Measurements from ENCODE around the gene CCDC91.
"Not testable (repeated sequence)": the region's sequence is repeated elsewhere in the genome, so short reads cannot be mapped to it uniquely, and the experiment has no call there.

The CCDC91 gene

DNA sequence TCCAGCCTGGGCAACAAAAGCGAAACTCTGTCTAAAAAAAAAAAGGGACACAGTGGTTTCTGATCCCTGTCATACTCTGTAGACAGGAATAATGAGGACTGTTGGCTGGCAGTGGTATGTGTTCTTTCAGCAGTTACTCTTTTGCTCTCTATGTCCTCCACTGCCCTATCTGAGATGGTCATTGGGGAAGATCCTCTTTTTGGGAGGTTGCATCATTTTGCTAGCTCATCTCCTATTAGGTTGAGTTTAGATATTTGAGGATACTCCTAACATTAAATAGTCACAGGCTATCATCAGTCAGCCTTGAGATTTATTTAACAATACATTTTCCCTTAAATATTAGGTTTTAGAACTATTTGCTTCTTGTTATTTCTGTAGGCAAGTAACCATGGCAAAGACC lies 5.9 kb upstream of the CCDC91 start:
- no peak for DNase-seq (ENCODE audit: low spot score)

DNA sequence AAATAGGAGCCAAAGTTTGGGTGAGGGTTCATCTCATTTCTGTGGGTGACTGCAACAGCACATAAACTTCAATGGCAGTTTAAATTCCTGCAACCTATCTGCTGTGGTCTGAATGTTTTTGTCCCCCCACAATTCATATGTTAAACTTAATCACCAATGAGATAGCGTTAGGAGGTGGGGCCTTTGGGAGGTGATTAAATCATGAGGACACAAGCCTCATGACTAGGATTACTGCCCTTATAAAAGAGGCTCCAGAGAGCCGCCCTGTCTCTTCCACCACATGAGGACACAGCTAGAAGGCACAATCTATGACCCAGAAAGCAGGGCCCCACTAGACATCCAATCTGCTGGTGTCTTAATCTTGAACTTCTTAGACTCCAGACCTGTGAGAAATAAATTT lies 3.8 kb upstream of the CCDC91 start:
- DNase-seq (ENCODE audit: low spot score): no peak

DNA sequence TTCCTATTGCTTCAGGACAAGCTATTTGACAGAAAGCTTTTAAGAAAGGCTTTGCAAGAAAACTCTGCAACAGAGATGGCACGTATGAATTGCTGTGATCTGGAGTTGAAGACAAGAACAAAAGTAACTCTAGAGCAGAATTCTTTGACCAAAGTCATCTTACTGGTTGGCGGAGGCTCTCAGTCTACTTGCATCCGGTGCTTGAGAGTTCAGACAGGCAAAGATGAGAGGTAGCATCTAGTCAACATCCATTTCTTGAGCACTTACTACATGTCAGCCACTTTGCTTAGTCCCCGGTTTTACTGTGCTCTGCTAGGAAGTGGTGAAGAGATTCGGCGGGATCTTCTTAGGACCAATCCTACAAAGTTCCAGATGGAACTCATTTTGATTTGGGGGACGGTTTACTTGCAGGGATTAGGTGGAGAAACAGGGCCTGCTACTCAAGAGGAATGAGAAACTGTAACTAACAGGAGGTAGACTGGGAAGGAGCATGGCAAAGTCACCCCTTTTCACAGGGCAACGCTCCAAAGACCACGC lies 404 bp upstream of the CCDC91 start:
- DNase-seq (ENCODE audit: low spot score): peak; percentile 9

DNA sequence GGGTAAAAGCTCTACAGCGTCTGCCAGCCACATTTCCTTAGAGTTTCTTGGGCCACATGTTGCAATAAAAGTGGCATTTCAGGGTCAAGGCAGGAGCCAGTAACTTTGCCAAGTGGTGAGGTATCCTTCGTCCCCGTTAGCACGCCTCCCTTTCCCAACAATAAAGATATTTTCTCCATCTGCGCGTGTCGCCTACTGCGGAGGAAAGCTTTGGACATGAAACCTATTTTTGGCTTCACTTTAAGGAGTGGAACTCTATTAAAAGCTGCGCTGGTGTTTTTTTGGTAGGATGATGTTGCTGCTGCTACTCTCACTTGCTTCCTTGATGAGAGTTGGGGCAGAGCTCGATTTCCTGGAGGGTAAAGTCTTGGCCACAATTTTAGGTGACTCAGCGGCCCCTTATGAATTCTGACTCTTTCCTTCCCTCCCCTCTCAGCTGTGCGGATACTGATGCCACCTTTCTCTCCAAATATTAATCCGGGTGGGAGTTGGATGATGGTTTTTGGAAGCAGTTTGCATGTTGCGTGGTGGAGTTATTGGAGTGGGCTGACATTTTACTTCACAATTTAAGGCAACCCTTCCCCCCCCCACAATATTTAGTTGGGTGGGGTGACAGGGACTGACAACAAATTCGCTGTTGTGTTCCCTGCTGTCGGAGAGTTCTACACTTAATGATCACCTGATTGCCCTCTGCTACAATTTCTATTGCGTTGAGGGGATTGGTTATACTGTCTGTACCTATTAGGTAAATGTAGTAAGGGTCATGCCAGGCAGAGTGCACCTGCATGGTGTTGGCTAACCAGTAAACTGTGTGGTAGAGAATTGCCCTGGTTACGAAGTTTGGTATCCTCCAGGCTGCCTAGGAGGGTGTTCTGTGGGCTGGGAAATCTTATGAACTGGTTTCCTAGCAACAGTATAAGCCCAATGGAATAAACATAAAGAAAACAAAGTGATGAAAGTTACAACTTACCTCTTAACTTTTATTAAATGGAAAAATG lies 1.1 kb downstream of the CCDC91 start:
- DNase-seq (ENCODE audit: low spot score): peak; percentile 28

DNA sequence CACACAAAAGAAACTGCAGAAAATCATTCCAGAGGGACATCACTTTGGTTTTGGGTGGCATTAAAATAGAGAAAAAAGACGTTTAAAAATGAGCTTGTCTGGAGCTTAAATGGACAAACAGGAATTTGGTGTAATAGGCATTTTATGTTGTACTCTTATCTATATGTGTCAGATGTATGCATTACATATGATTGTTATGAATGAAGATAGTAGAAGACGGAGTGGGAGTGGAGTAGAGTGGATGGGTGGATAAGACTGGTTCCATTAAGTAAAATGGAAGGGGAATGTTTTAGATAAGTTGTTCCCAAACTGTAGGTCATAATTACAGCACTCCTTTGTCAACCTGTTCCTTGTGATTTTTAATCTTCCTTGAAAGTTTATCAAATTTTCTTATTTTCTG lies 1.9 kb downstream of the CCDC91 start:
- DNase-seq (ENCODE audit: low spot score): no peak

DNA sequence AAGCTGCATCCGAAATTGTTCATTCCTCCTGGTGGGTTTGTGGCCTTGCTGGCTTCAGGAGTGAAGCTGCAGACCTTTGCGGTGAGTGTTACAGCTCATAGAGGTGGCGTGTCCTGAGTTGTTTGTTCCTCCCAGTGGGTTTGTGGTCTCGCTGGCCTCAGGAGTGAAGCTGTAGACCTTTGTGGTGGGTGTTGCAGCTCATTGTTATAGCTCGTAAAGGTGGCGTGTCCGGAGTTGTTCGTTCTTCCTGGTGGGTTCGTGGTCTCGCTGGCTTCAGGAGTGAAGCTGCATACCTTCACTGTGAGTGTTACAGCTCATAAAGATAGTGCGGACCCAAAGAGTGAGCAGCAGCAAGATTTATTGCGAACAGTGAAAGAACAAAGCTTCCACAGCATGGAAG lies 4.4 kb downstream of the CCDC91 start:
- DNase-seq (ENCODE audit: low spot score): not testable (repeated sequence)

DNA sequence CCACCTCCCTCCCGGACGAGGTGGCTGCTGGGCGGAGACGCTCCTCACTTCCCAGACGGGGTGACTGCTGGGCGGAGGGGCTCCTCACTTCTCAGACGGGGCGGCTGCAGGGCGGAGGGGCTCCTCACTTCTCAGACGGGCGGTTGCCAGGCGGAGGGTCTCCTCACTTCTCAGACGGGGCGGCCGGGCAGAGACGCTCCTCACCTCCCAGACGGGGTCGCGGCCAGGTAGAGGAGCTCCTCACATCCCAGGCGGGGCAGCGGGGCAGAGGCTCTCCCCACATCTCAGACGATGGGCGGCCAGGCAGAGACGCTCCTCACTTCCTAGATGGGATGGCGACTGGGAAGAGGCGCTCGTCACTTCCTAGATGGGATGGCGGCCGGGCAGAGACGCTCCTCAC lies 10.9 kb downstream of the CCDC91 start:
- DNase-seq (ENCODE audit: low spot score): not testable (repeated sequence)

DNA sequence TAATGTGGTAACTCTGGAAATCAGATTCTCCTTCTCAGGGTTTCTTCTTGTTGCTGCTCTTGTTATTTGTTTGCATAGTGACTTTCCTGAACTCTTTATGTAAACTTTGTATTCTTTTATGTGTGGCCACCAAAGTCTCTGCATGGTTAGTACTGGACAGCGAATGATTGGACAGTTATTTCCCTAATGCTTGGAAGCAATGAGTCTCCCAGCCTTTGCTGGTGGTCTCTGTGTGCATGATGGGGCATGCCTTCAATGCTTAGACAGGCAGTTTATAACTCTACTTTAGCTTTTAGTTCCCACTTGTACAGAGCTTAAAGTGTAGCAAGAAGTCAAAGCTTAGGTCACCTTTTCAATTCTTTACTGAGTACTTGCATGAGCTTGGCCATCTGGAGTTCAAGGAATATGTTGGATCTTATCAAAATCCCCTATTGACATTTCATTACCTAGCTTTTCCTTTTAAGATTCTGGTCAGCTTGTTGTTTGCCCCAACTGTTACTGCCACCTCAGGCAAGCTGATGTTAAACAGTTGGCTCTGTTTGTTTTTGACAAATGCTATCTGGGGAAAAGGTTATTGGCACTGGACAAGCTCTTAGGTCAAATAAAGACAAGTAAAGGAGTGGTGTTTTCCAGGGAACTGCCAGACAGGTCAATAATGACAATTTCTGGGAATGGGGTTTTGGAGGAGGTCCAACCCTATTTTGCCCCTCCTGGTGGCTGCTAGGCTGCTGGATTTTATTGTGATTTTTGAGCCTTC lies 12.3 kb downstream of the CCDC91 start:
- no peak for DNase-seq (ENCODE audit: low spot score)

DNA sequence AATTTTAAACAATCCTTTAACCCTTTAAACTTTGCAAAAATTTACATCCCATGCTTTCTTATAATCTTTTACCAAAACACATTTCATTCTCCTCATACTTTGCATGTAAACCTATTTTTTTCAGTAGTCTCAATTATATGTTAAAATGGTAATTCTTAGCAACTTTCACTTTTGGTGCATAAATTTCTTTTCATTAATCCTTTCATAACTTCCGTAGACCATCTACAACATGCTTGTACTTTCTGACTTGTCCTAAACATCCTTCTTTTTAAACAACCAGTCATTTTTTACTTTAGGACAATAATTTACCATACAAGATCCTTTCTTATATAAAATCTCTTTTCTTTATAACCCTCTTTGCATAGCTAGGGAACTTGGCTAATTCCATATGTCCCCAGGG lies 19.5 kb downstream of the CCDC91 start:
- DNase-seq (ENCODE audit: low spot score): no peak

DNA sequence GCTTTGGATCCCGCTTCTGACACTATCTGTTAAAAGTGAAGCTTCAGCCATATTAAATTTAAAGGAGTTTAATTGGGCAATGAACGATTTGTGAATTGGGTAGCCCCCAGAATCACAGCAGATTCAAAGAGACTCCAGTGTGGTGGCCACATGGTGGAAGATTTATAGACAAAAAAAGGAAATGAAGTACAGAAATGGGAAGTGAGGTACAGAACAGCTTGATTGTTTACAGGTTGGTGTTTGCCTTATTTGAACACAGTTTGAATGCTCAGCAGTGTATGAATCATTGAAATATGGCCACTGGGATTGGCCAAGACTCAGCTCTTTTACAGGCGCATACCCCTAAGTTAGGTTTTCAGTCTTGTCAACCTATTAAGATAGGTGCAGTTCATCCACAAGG lies 21.9 kb downstream of the CCDC91 start:
- DNase-seq (ENCODE audit: low spot score): no peak

DNA sequence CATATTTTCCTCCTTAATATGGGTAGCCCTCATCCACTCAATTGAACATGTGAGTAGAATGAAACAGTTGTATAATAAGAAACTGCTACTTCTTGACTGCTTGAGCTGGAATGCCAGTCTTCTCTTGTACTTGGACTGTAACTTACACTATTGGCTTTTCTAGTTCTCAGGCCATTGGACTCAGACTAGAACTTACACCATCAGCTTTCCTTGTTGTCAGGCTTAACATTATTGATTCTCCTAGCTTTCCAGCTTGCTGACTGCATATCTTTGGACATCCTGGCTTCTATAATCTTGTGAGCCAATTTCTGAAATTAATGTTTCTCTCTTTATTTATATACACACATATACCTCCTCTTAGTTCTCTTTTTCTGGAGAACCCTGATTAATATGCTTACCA lies 24.8 kb downstream of the CCDC91 start:
- no peak for DNase-seq (ENCODE audit: low spot score)

DNA sequence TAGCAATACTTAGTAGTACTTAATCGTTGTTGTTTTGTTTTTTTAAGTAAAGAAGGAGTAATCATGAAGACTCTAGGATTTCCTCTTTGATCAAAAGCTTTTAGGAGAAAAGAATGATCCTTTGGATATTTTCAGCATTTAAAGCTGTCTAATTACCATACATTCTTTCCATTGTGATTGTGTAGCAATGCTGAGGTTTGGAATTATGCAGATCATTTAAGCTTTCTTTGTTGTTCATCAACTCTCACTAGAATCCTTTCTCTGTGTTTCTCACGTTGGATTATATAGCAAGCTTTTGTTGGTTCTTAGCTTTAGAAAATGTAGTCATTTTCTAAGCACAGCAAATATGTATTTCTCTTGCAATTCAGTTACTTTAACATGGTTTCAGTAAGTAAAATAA lies 25.8 kb downstream of the CCDC91 start:
- DNase-seq (ENCODE audit: low spot score): no peak

DNA sequence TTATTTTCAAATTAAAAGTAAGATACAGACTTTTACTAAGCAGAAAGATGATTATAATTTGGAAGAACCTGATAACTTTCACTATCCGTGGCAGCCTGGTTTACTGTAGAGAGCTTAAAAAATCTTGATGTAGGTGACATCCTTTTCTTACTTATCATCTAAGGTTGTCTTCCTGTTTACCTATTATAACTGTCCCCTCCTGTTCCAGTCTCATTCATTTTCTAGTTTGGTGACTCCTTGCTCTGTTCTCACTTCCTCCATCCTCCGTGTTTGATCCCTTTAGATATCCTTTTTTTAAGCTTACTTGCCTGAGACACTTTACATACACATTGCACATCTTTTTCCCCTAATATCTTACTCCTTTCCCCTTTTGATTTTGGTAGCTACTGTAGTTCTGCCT lies 27.5 kb downstream of the CCDC91 start:
- no peak for DNase-seq (ENCODE audit: low spot score)

DNA sequence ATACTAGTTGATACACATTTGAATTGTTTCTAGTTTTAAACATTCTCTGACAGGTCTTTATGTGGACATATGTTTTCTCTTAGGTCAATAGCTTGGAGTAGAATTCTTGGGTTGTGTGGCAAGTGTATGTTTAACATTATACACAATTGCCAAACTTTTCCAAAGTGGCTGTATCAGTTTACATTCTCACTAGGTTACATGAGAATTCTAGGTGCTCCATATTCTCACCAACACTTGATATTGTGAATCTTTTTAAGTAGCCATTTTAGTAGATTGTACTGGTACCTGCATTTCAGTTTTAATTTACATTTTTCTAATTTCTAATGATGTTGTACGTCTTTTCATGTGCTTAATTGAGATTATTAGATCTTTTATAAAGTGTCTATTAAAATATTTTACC lies 28.6 kb downstream of the CCDC91 start:
- DNase-seq (ENCODE audit: low spot score): no peak

DNA sequence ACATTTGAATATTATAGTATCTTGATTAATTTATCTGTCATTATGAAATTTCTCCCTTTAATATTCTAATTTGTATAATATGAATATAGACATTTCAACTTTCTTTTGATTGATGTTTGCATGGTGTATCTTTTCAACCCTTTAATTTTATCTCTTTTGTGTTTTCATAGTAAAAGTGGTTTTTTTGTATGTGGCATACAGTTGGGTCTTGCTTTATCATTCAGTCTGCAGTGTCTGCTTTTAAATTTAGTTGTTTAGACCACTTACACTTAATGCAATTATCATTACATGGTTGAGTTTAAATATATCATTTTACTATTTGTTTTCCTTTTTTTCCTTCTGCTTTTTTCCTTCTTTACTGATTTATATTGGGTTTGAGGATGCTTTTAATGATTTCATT lies 29.6 kb downstream of the CCDC91 start:
- DNase-seq (ENCODE audit: low spot score): no peak

DNA sequence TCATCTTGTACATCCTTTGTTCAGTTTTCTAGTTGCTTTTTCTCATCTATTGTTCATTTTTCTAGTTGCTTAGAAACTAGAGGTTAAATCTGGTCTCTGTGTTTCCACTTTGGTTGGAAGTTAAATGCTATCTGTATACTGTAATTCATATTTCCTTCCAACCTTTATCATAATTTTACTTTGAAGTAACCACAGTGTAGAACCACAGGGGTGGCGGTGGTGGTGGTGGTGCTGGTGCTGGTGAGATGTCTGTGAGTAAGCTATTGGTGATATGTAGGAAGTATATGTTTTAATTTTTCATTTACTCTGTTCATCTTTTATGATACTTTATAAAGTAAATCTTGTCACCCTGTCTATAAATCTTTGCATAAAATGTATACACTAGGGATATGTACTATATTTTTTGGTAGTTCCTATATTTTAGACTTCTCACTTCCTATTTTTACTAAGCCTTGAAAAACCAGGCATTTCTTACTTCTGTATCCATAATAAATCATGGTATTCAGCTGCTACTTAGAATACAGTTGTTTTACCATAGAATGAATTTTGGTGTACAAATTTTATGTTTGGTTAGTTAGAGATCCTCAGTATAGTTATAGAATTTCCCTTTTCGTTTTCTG lies 31.9 kb downstream of the CCDC91 start:
- DNase-seq (ENCODE audit: low spot score): no peak

DNA sequence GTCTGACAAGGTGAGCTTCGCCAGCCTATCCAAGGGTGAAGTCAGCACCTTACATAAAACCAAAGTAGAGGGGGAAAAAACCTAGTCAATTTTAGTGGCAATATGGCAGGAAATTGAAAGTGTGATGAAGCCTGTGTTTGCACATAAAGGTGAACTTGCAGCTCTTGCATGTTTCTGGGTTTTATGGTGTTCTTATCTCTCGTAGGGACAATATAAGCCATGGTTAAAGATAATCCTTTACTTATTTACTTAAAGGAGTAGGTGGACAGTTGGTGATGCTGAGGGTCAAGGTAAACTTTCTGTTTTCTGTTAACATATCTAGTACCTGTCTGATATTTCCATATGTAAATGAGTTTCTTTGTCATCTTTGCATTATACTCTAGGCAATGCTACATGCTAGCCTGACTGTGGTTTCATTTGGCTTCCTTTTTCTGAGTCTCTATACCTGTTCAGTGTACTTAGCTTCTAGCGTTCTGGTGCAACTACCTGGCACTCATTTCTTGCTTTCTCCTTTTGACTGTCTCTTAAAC lies 32.8 kb downstream of the CCDC91 start:
- DNase-seq (ENCODE audit: low spot score): no peak

DNA sequence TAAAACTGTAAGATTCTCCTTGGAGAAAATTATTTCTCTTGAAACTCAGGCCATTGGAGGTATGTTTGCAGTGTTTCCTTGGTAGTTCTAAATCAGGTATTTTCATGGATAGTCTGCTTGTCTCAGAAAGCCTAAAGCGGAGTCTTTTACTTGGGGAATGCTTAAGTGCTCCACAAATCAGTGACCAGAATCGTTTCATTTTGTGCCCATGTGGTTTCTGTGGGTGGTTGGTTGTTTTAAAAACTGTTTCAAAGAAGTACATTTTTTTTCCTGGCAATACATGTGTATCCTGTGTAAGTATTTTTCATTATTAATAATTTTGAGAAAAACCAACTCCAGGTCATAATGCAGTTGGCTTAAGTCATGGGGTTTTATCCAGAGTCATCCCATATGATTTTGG lies 33.6 kb downstream of the CCDC91 start:
- no peak for DNase-seq (ENCODE audit: low spot score)

DNA sequence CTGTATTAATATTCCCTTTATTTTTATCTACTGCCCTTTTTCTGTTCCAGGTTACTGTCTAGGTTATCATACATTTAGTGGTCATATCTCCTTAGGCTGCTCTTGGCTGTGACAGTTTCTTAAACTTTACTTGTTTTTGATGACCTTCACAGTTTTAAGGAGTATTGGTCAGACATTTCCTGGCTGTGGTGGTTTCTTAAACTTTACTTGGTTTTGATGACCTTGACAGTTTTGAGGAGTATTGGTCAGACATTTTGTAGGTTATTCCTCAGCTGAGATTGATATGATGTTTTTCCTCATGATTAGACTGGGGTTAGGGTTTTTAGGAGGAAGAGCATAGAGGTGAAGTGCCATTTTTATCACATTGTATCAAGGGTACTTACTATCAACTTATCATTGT lies 36.4 kb downstream of the CCDC91 start:
- no peak for DNase-seq (ENCODE audit: low spot score)

DNA sequence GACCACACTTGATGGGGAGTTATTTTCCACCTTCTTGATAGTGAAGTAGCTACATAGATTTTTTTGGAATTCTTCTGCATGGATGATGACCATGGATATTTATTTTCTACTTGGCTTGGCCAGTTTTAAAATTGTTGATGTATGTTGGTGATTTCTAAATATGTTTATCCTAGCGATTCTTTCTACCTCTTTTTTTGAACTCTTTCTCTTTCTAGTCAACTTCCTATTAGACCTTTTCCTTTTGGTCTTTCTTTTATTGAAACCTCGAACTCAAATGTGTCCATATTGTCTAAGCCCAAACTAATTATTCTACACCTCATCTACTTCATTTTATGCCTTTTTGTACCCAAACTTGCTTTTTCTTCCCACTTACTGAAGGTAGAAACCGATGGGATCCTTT lies 37.0 kb downstream of the CCDC91 start:
- DNase-seq (ENCODE audit: low spot score): no peak

DNA sequence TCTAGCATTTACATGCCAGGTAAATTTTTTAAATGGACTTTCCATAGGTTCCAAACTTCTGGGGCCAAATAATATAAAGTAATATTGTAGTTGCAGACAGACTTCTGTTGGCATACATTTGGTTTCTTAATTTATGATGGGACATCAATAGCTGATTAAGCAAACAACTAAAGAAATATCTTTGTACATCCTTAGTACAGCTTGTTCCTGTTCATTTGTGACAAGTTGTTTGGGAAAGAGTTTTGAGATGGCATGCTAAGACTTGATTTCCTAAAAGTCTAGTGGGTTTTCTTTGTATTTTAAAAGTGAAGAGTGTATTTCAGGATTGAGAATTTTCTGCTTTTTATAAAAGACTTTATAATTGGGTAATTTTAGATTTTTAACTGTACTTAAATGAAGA lies 41.0 kb downstream of the CCDC91 start:
- DNase-seq (ENCODE audit: low spot score): no peak

DNA sequence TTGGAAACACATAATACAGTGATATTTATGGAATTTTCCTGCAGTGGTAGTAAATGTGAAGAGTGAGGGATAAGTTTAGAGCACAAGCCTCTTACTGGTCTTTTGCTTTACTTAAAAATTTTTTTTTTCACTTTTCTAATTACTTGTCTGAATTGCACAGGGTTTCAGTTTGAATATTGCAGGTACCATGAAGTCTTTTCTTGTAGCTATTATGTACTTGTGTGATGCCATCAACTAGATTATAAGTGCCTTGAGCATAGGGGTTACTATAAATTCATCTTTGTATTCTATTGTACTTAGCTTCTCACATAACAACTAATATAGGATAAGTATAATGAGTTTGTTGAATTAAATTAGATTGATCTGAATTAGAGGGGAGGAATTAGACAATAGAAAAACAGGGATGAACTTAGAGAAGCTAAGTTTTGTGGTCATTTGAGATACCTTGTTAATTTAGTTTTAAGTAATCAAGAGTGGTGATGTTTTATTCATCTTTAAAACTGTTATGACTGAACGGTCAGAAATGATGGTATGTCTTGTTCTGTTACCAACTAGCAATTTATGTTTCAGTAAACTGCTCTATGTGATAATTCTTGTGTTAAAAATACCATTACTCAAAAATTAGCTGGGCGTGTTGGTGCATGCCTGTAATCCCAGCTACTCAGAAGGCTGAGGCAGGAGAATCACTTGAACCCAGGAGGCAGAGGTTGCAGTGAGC lies 42.1 kb downstream of the CCDC91 start:
- DNase-seq (ENCODE audit: low spot score): no peak
